Ovary (tissue), 3 donors: ENCODE results near the gene TCN2.

ENCODE experiments used
- POLR2A ChIP-seq: fragments of 450-650 bp; IDR thresholded peaks from one replicate; pipeline ENCODE4 v1.6.1; 2017; ENCODE audit warnings: antibody characterized with exemption, mild to moderate bottlenecking, moderate library complexity
- TF ChIP-seq, protein P1 (sequence below), 3 donors: fragments of 450-650 bp in 2 of 3; fragments of 200-600 bp in 1 of 3; IDR thresholded peaks; one replicate each; pipeline versions ENCODE4 v1.5.1 to v1.8.0; 2016 to 2022; ENCODE audit warnings: antibody characterized with exemption in 3 of 3, mild to moderate bottlenecking in 1 of 3
- donor health status: DM: no; HTN: no; CAD: no.

DNA sequence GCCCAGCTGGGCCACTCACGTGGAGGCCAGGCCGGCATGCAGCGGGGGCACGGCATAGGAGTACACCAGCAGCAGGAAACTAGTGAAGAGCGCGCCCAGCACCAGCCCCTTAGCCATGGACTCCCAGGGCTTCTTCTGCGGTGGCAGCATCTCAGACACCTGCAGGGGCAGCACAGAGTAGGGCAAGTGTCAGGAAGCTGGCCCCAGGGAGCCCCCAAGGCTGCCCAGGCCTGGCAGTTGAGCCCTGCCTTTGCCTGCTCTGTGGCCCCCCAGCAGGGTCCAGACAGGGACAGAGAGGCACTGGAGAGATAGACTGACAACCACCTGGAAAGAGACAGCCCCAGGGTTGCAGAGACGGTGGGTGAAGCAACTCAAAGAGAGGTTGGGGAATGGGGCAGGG lies 49.7 kb upstream of the TCN2 start:
- TF ChIP-seq, protein P1, sequence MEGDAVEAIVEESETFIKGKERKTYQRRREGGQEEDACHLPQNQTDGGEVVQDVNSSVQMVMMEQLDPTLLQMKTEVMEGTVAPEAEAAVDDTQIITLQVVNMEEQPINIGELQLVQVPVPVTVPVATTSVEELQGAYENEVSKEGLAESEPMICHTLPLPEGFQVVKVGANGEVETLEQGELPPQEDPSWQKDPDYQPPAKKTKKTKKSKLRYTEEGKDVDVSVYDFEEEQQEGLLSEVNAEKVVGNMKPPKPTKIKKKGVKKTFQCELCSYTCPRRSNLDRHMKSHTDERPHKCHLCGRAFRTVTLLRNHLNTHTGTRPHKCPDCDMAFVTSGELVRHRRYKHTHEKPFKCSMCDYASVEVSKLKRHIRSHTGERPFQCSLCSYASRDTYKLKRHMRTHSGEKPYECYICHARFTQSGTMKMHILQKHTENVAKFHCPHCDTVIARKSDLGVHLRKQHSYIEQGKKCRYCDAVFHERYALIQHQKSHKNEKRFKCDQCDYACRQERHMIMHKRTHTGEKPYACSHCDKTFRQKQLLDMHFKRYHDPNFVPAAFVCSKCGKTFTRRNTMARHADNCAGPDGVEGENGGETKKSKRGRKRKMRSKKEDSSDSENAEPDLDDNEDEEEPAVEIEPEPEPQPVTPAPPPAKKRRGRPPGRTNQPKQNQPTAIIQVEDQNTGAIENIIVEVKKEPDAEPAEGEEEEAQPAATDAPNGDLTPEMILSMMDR (IDR thresholded peaks at IDR 0.05): no peak
- no peak for TF ChIP-seq POLR2A
